Lower leg skin (tissue), 3 donors: Measurements from ENCODE around the gene OR4C6.

ENCODE experiments used
- CTCF ChIP-seq, 3 donors: fragments of 450-650 bp; IDR thresholded peaks; one replicate each; pipeline ENCODE4 v1.5.1; 2016; ENCODE audit warnings: antibody characterized with exemption in 3 of 3, mild to moderate bottlenecking in 3 of 3, moderate library complexity in 2 of 3
- POLR2A ChIP-seq, 2 donors: fragments of 450-650 bp; IDR thresholded peaks; one replicate each; pipeline ENCODE4 v1.6.1; 2016 to 2017; ENCODE audit warnings: antibody characterized with exemption in 2 of 2, mild to moderate bottlenecking in 1 of 2, moderate library complexity in 1 of 2

DNA sequence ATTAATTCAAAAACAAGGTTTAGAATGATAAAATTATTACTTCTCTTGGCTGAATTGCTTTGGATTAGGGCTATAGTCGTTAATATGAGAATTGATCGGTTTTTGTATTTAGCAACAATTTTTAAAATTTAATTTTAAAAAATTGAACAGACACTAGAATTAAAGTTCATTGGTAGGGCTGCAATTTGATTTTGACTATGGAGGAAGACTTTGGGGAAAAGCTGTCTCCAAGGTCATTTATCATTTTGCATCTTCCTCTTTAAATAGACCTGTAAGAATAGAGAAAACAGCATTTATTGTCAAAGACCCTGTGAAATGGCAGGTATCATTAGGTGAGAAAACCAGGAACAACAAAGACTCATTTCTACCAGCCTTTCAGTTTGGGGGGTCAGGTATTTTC lies 14.0 kb upstream of the OR4C6 start, which contains the start of gene OR4S2:
- TF ChIP-seq CTCF (IDR thresholded peaks at IDR 0.05) = no peak
- TF ChIP-seq POLR2A (IDR thresholded peaks at IDR 0.05) = no peak
